Parathyroid adenoma (tissue), 2 donors: ENCODE data around the gene CCR6.

Experiments
- H2AFZ ChIP-seq: fragments of 300-600 bp; sonication (generic); one replicate; pipeline ENCODE4 v1.7.0; 2017; ENCODE audit warnings: antibody characterized with exemption, mild to moderate bottlenecking
- H3K27ac ChIP-seq: fragments of 300-600 bp; sonication (generic); one replicate; pipeline ENCODE4 v1.7.0; 2017
- H3K27me3 ChIP-seq: fragments of 300-600 bp; sonication (generic); one replicate; pipeline ENCODE4 v1.7.0; 2017; ENCODE audit warnings: low read length; ENCODE audit not compliant: control insufficient read depth, insufficient read depth
- H3K36me3 ChIP-seq: fragments of 300-600 bp; sonication (generic); one replicate; pipeline ENCODE4 v1.7.0; 2017; ENCODE audit warnings: low read length; ENCODE audit not compliant: control insufficient read depth, insufficient read depth
- H3K4me1 ChIP-seq: fragments of 300-600 bp; sonication (generic); one replicate; pipeline ENCODE4 v1.7.0; 2017; ENCODE audit warnings: control low read depth
- H3K4me2 ChIP-seq: fragments of 300-600 bp; sonication (generic); one replicate; pipeline ENCODE4 v1.7.0; 2017; ENCODE audit warnings: low read length
- H3K4me3 ChIP-seq: fragments of 300-600 bp; sonication (generic); one replicate; pipeline ENCODE4 v1.7.0; 2017; ENCODE audit warnings: low read depth, low read length
- H3K79me2 ChIP-seq: fragments of 300-600 bp; sonication (generic); one replicate; pipeline ENCODE4 v1.7.0; 2017; ENCODE audit warnings: control low read depth
- H3K9ac ChIP-seq: fragments of 300-600 bp; sonication (generic); one replicate; pipeline ENCODE4 v1.7.0; 2017; ENCODE audit warnings: mild to moderate bottlenecking
- H3K9me3 ChIP-seq: fragments of 300-600 bp; sonication (generic); one replicate; pipeline ENCODE4 v1.7.0; 2017; ENCODE audit warnings: low read length; ENCODE audit not compliant: control insufficient read depth
- CTCF ChIP-seq: fragments of 300-600 bp; sonication (generic); IDR thresholded peaks from one replicate; pipeline ENCODE4 v1.7.0; 2017; ENCODE audit warnings: antibody characterized with exemption, mild to moderate bottlenecking
- donor health status: primary hyperparathyroidism.

The CCR6 gene

GRCh38 chr6:167122827-167123657 lies at the start of gene CCR6:
TSS of gene CCR6 (plus strand) at chr6:167123096. CDS start at chr6:167136135, 13,039 bp downstream.
- no peak within 1 kb of the TSS for H3K4me3 ChIP-seq
- TF ChIP-seq CTCF, result no peak
- H3K4me1 ChIP-seq, result no peaks in the 10 kb centered on the region
- H3K9me3 ChIP-seq, result no peaks in the 10 kb centered on the region
- H2AFZ ChIP-seq, result no peak within 1 kb of the TSS
- no peaks in the 10 kb centered on the region for H3K79me2 ChIP-seq
- H3K27ac ChIP-seq, result no peak within 1 kb of the TSS
- no peak within 1 kb of the TSS for H3K9ac ChIP-seq
- H3K27me3 ChIP-seq, result no peaks in the 10 kb centered on the region
- no peak within 1 kb of the TSS for H3K4me2 ChIP-seq
- H3K36me3 ChIP-seq, result no peaks in the 10 kb centered on the region

GRCh38 chr6:167073679-167074274 lies 49.1 kb upstream of the CCR6 start:
- Histone ChIP-seq H2AFZ (no peak overlapping the region), H3K27me3 (no peaks in the 10 kb centered on the region), H3K36me3 (no peaks in the 10 kb centered on the region), H3K79me2 (no peaks in the 10 kb centered on the region), H3K4me3 (no peak overlapping the region), H3K4me2 (no peak overlapping the region), H3K27ac (no peak overlapping the region), H3K4me1 (no peaks in the 10 kb centered on the region), H3K9me3 (no peaks in the 10 kb centered on the region), H3K9ac (no peak overlapping the region)
- TF ChIP-seq CTCF, result no peak

- no peak for TF ChIP-seq CTCF
- Histone ChIP-seq H3K4me1 (no peaks in the 10 kb centered on the region), H3K36me3 (no peaks in the 10 kb centered on the region), H3K4me2 (no peak overlapping the region), H3K27me3 (no peaks in the 10 kb centered on the region), H3K9me3 (no peaks in the 10 kb centered on the region), H3K27ac (no peak overlapping the region), H3K79me2 (no peaks in the 10 kb centered on the region), H3K9ac (no peak overlapping the region), H3K4me3 (no peak overlapping the region), H2AFZ (no peak overlapping the region)
Observed at GRCh38 chr6:167077241-167077932, 45.5 kb upstream of the CCR6 start.

- H3K4me1 ChIP-seq, result no peaks in the 10 kb centered on the region
- no peak overlapping the region for H3K4me2 ChIP-seq
- H3K27me3 ChIP-seq, result no peaks in the 10 kb centered on the region
- H3K4me3 ChIP-seq, result no peak overlapping the region
- H2AFZ ChIP-seq, result no peak overlapping the region
- no peak for TF ChIP-seq CTCF
- H3K36me3 ChIP-seq, result no peaks in the 10 kb centered on the region
- no peak overlapping the region for H3K9ac ChIP-seq
- no peak overlapping the region for H3K27ac ChIP-seq
- no peaks in the 10 kb centered on the region for H3K79me2 ChIP-seq
- H3K9me3 ChIP-seq, result no peaks in the 10 kb centered on the region
Observed at GRCh38 chr6:167078745-167079144, 44.2 kb upstream of the CCR6 start.
